ENCODE results near the gene HLA-DQB2.
A peak's percentile ranks its signal among the peaks of the same experiment; 100 is the strongest.

Gene HLA-DQB2

GRCh38 chr6:32744776-32745175, 18.6 kb downstream of the HLA-DQB2 start:
- H2BK5ac ChIP-seq (ENCODE audit: low read length): no peak overlapping the region
- no peak overlapping the region for H3K23ac ChIP-seq (ENCODE audit: low read length)
- no peak overlapping the region for H4K8ac ChIP-seq (ENCODE audit: low read depth, low read length)
- H3K27ac ChIP-seq (ENCODE audit: low read depth, low read length): no peak overlapping the region
- H2BK120ac ChIP-seq (ENCODE audit: low read depth, low read length): no peak overlapping the region
- no peak for DNase-seq
- H3K56ac ChIP-seq (ENCODE audit: low read length): no peak overlapping the region
- H3K4me3 ChIP-seq (ENCODE audit: low read length): no peak overlapping the region
- no peak overlapping the region for H4K5ac ChIP-seq (ENCODE audit: low read length)
- H3K9ac ChIP-seq (ENCODE audit: low read length): no peak overlapping the region
- no peak overlapping the region for H3K4me2 ChIP-seq (ENCODE audit: low read length)
- no peaks in the 10 kb centered on the region for H3K4me1 ChIP-seq (ENCODE audit: control insufficient read depth, low read depth, low read length)
- H2BK15ac ChIP-seq (replicated peaks; ENCODE audit: low read depth): no peak overlapping the region
- no peak overlapping the region for H3K4ac ChIP-seq (ENCODE audit: low read depth, low read length)
- no CpG with 5 or more reads among the region's 5 CpGs for WGBS (ENCODE audit: extremely low coverage, insufficient coverage, low lambda C conversion rate)
- H3K18ac ChIP-seq (ENCODE audit: low read length): no peak overlapping the region
- H2AK5ac ChIP-seq (ENCODE audit: low read length): no peak overlapping the region
- no peaks in the 10 kb centered on the region for H3K79me2 ChIP-seq (ENCODE audit: control insufficient read depth, insufficient read depth, low read length)
- H3K79me1 ChIP-seq (ENCODE audit: low read length): no peaks in the 10 kb centered on the region
- no peaks in the 10 kb centered on the region for H3K36me3 ChIP-seq (ENCODE audit: control insufficient read depth, insufficient read depth, low read length)
- H3K27me3 ChIP-seq (ENCODE audit: insufficient read depth, low read length, poor library complexity): no peaks in the 10 kb centered on the region

- no peak overlapping the region for H3K18ac ChIP-seq (ENCODE audit: low read length)
- no peaks in the 10 kb centered on the region for H3K27me3 ChIP-seq (ENCODE audit: insufficient read depth, low read length, poor library complexity)
- H3K4ac ChIP-seq (ENCODE audit: low read depth, low read length): no peak overlapping the region
- no peak overlapping the region for H2BK15ac ChIP-seq (replicated peaks; ENCODE audit: low read depth)
- H3K4me1 ChIP-seq (ENCODE audit: control insufficient read depth, low read depth, low read length): no peaks in the 10 kb centered on the region
- H3K4me2 ChIP-seq (ENCODE audit: low read length): no peak overlapping the region
- no peak overlapping the region for H4K8ac ChIP-seq (ENCODE audit: low read depth, low read length)
- no peak overlapping the region for H3K23ac ChIP-seq (ENCODE audit: low read length)
- H3K27ac ChIP-seq (ENCODE audit: low read depth, low read length): no peak overlapping the region
- no peak overlapping the region for H3K4me3 ChIP-seq (ENCODE audit: low read length)
- no peak for DNase-seq
- H4K5ac ChIP-seq (ENCODE audit: low read length): no peak overlapping the region
- H3K36me3 ChIP-seq (ENCODE audit: control insufficient read depth, insufficient read depth, low read length): no peaks in the 10 kb centered on the region
- H3K79me1 ChIP-seq (ENCODE audit: low read length): no peaks in the 10 kb centered on the region
- no peak overlapping the region for H3K9ac ChIP-seq (ENCODE audit: low read length)
- no peak overlapping the region for H2BK5ac ChIP-seq (ENCODE audit: low read length)
- WGBS (ENCODE audit: extremely low coverage, insufficient coverage, low lambda C conversion rate): no CpG with 5 or more reads among the region's 3 CpGs
- H3K79me2 ChIP-seq (ENCODE audit: control insufficient read depth, insufficient read depth, low read length): no peaks in the 10 kb centered on the region
- H3K56ac ChIP-seq (ENCODE audit: low read length): no peak overlapping the region
- no peak overlapping the region for H2AK5ac ChIP-seq (ENCODE audit: low read length)
- H2BK120ac ChIP-seq (ENCODE audit: low read depth, low read length): no peak overlapping the region
Measured at GRCh38 chr6:32742374-32742773, 21.0 kb downstream of the HLA-DQB2 start.

- no peak within 1 kb of the TSS for H3K4ac ChIP-seq (ENCODE audit: low read depth, low read length)
- no peak within 1 kb of the TSS for H3K18ac ChIP-seq (ENCODE audit: low read length)
- peak; percentile 9 for DNase-seq
- no peak within 1 kb of the TSS for H4K8ac ChIP-seq (ENCODE audit: low read depth, low read length)
- H3K36me3 ChIP-seq (ENCODE audit: control insufficient read depth, insufficient read depth, low read length): no peaks in the 10 kb centered on the region
- no peak within 1 kb of the TSS for H3K4me3 ChIP-seq (ENCODE audit: low read length)
- H3K4me1 ChIP-seq (ENCODE audit: control insufficient read depth, low read depth, low read length): no peaks in the 10 kb centered on the region
- no peak within 1 kb of the TSS for H3K27ac ChIP-seq (ENCODE audit: low read depth, low read length)
- H3K27me3 ChIP-seq (ENCODE audit: insufficient read depth, low read length, poor library complexity): no peaks in the 10 kb centered on the region
- no peak within 1 kb of the TSS for H2BK5ac ChIP-seq (ENCODE audit: low read length)
- H2BK120ac ChIP-seq (ENCODE audit: low read depth, low read length): no peak within 1 kb of the TSS
- H3K56ac ChIP-seq (ENCODE audit: low read length): no peak within 1 kb of the TSS
- no peaks in the 10 kb centered on the region for H3K79me2 ChIP-seq (ENCODE audit: control insufficient read depth, insufficient read depth, low read length)
- no peak within 1 kb of the TSS for H3K23ac ChIP-seq (ENCODE audit: low read length)
- no CpG with 5 or more reads among the region's 7 CpGs for WGBS (ENCODE audit: extremely low coverage, insufficient coverage, low lambda C conversion rate)
- no peaks in the 10 kb centered on the region for H3K79me1 ChIP-seq (ENCODE audit: low read length)
- no peak within 1 kb of the TSS for H4K5ac ChIP-seq (ENCODE audit: low read length)
- no peak within 1 kb of the TSS for H3K9ac ChIP-seq (ENCODE audit: low read length)
- no peak within 1 kb of the TSS for H2BK15ac ChIP-seq (replicated peaks; ENCODE audit: low read depth)
- no peak within 1 kb of the TSS for H2AK5ac ChIP-seq (ENCODE audit: low read length)
- H3K4me2 ChIP-seq (ENCODE audit: low read length): no peak within 1 kb of the TSS
Measured at GRCh38 chr6:32741031-32741960, 22.0 kb downstream of the HLA-DQB2 start, which contains the start of gene HLA-DQA2. Gene HLA-DQA2 (plus strand): TSS chr6:32741391. CDS start chr6:32741444, 53 bp downstream.

DNA sequence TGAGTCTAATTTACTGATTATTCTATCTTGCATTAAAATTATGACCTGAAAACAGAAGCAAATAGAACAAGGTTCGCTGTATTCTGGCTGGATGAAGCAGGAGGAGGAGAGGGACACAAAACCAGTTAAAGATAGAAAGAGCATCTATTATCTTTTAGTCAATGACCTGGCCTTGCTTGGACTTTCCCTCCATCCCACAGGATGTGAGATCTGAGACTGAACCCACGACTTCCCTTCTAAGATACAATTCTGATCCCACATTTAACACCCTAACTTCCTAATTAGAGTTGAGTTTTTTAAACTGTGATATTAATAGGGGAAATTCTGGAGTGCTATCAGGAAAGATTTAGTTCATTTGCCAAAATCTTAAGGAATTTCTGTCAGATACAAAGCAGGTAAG, 25.2 kb downstream of the HLA-DQB2 start:
- Histone ChIP-seq H3K23ac (ENCODE audit: low read length) (no peak overlapping the region), H3K27me3 (ENCODE audit: insufficient read depth, low read length, poor library complexity) (no peaks in the 10 kb centered on the region), H2AK5ac (ENCODE audit: low read length) (no peak overlapping the region), H4K5ac (ENCODE audit: low read length) (no peak overlapping the region), H3K79me2 (ENCODE audit: control insufficient read depth, insufficient read depth, low read length) (no peaks in the 10 kb centered on the region), H2BK5ac (ENCODE audit: low read length) (no peak overlapping the region), H3K4me3 (ENCODE audit: low read length) (no peak overlapping the region), H3K4me1 (ENCODE audit: control insufficient read depth, low read depth, low read length) (no peaks in the 10 kb centered on the region), H3K18ac (ENCODE audit: low read length) (no peak overlapping the region), H3K56ac (ENCODE audit: low read length) (no peak overlapping the region), H2BK120ac (ENCODE audit: low read depth, low read length) (no peak overlapping the region), H3K4ac (ENCODE audit: low read depth, low read length) (no peak overlapping the region), H4K8ac (ENCODE audit: low read depth, low read length) (no peak overlapping the region), H3K4me2 (ENCODE audit: low read length) (no peak overlapping the region), H3K9ac (ENCODE audit: low read length) (no peak overlapping the region), H3K36me3 (ENCODE audit: control insufficient read depth, insufficient read depth, low read length) (no peaks in the 10 kb centered on the region), H2BK15ac (replicated peaks; ENCODE audit: low read depth) (no peak overlapping the region), H3K27ac (ENCODE audit: low read depth, low read length) (no peak overlapping the region), H3K79me1 (ENCODE audit: low read length) (no peaks in the 10 kb centered on the region)
- DNase-seq: no peak
- WGBS (ENCODE audit: extremely low coverage, insufficient coverage, low lambda C conversion rate): no CpG with 5 or more reads among the region's 2 CpGs

DNA sequence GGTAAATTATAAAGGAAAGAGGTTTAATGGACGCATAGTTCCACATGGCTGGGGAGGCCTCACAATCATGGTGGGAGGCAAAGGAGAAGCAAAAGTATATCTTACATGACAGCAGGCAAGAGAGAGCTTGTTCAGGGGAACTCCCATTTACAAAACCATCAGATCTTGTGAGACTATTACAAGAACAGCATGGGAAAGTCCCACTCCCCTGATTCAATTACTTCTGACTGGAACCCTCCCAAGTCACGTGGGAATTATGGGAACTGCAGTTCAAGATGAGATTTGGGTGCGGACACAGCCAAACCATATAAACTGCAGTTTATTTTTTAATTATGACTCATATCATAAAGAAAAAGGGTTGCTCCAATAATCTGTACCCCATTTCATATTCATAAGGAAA, 44.5 kb downstream of the HLA-DQB2 start:
- Histone ChIP-seq H4K8ac (ENCODE audit: low read depth, low read length) (no peak overlapping the region), H3K4me2 (ENCODE audit: low read length) (no peak overlapping the region), H2BK15ac (replicated peaks; ENCODE audit: low read depth) (no peak overlapping the region), H4K5ac (ENCODE audit: low read length) (no peak overlapping the region), H3K4me3 (ENCODE audit: low read length) (no peak overlapping the region), H3K9ac (ENCODE audit: low read length) (no peak overlapping the region), H3K36me3 (ENCODE audit: control insufficient read depth, insufficient read depth, low read length) (no peaks in the 10 kb centered on the region), H3K23ac (ENCODE audit: low read length) (no peak overlapping the region), H3K18ac (ENCODE audit: low read length) (no peak overlapping the region), H2BK5ac (ENCODE audit: low read length) (no peak overlapping the region), H3K4me1 (ENCODE audit: control insufficient read depth, low read depth, low read length) (no peaks in the 10 kb centered on the region), H2BK120ac (ENCODE audit: low read depth, low read length) (no peak overlapping the region), H3K27me3 (ENCODE audit: insufficient read depth, low read length, poor library complexity) (no peaks in the 10 kb centered on the region), H3K56ac (ENCODE audit: low read length) (no peak overlapping the region), H3K79me2 (ENCODE audit: control insufficient read depth, insufficient read depth, low read length) (no peaks in the 10 kb centered on the region), H3K79me1 (ENCODE audit: low read length) (no peaks in the 10 kb centered on the region), H3K27ac (ENCODE audit: low read depth, low read length) (no peak overlapping the region), H2AK5ac (ENCODE audit: low read length) (no peak overlapping the region), H3K4ac (ENCODE audit: low read depth, low read length) (no peak overlapping the region)
- DNase-seq: no peak
- no CpG with 5 or more reads among the region's 3 CpGs for WGBS (ENCODE audit: extremely low coverage, insufficient coverage, low lambda C conversion rate)

All from mesendoderm (in vitro differentiated cells).